GM12878 (cell line): ENCODE results near the gene ARID5B.

Experiments used
- EZH2 ChIP-seq: IDR thresholded peaks from 2 replicates; pipeline ENCODE4 v1.6.1; 2012; ENCODE audit warnings: low read depth, mild to moderate bottlenecking, control low read depth, inconsistent platforms, low read length, borderline replicate concordance; ENCODE audit not compliant: control insufficient read depth
- KDM1A ChIP-seq: fragments of 200-600 bp; sonication (generic); IDR thresholded peaks from 2 replicates; pipeline ENCODE4 v1.6.1; 2016; ENCODE audit warnings: borderline replicate concordance
- POLR2AphosphoS5 ChIP-seq: IDR thresholded peaks from 2 replicates; pipeline ENCODE4 v1.6.1; 2011; ENCODE audit warnings: mild to moderate bottlenecking, low read length, inconsistent platforms
- SIX5 ChIP-seq: IDR thresholded peaks from 2 replicates; pipeline ENCODE4 v1.6.1; 2011; ENCODE audit warnings: mild to moderate bottlenecking, low read depth, low read length, moderate library complexity; ENCODE audit not compliant: severe bottlenecking
- SMARCA5 ChIP-seq: fragments of 450-650 bp; IDR thresholded peaks from 2 replicates; pipeline ENCODE4 v1.6.1; 2017; ENCODE audit warnings: mild to moderate bottlenecking
- SUZ12 ChIP-seq: fragments of 200-600 bp; sonication (generic); IDR thresholded peaks from one replicate; pipeline ENCODE4 v1.6.1; 2018; ENCODE audit warnings: antibody characterized with exemption, mild to moderate bottlenecking; ENCODE audit not compliant: unreplicated experiment
- ZNF24 ChIP-seq: fragments of 450-650 bp; IDR thresholded peaks from 2 replicates; pipeline ENCODE4 v1.6.1; 2017; ENCODE audit warnings: antibody characterized with exemption, mild to moderate bottlenecking
- TF ChIP-seq, protein P1 (sequence below), 3 experiments: IDR thresholded peaks in 2 of 3; conservative IDR thresholded peaks in 1 of 3; 2 replicates each; pipeline ENCODE4 v1.5.1; 2011; ENCODE audit warnings: low read depth in 3 of 3, low read length in 3 of 3, mild to moderate bottlenecking in 3 of 3, control low read depth in 2 of 3, moderate library complexity in 2 of 3, inconsistent platforms in 1 of 3, mixed read lengths in 1 of 3; ENCODE audit not compliant: control insufficient read depth in 2 of 3, insufficient read depth in 1 of 3; ENCODE audit errors: extremely low read depth in 1 of 3
- TF ChIP-seq, protein P2 (sequence below): IDR thresholded peaks from 2 replicates; pipeline ENCODE4 v1.6.1; 2012; ENCODE audit warnings: mild to moderate bottlenecking, low read depth, low read length
- TF ChIP-seq, protein P3 (sequence below): IDR thresholded peaks from 2 replicates; pipeline ENCODE4 v1.6.1; 2012; ENCODE audit warnings: low read depth, low read length, improper control_type of control experiment

DNA sequence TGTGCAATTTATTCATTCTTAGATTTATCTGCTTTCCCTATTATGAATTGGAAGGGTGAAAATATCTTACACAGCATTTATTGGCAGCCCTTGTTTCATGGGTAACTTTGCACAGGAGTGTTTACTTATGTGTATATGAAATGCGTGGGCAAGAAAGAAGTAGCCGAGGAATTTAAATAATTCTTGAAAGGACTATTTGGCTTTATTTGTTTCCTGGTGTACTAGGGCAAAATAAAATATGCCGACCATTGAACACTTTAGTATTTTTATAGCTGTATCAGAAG is 93.7 kb downstream of the ARID5B start:
- TF ChIP-seq, protein P1, sequence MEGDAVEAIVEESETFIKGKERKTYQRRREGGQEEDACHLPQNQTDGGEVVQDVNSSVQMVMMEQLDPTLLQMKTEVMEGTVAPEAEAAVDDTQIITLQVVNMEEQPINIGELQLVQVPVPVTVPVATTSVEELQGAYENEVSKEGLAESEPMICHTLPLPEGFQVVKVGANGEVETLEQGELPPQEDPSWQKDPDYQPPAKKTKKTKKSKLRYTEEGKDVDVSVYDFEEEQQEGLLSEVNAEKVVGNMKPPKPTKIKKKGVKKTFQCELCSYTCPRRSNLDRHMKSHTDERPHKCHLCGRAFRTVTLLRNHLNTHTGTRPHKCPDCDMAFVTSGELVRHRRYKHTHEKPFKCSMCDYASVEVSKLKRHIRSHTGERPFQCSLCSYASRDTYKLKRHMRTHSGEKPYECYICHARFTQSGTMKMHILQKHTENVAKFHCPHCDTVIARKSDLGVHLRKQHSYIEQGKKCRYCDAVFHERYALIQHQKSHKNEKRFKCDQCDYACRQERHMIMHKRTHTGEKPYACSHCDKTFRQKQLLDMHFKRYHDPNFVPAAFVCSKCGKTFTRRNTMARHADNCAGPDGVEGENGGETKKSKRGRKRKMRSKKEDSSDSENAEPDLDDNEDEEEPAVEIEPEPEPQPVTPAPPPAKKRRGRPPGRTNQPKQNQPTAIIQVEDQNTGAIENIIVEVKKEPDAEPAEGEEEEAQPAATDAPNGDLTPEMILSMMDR (IDR thresholded peaks at IDR 0.05 in 2 of 3, conservative IDR thresholded peaks at IDR 0.05 in 1 of 3; ENCODE audit: control insufficient read depth in 2 of 3, extremely low read depth in 1 of 3, insufficient read depth in 1 of 3, low read depth in 3 of 3, low read length in 3 of 3), result no peak
- TF ChIP-seq, protein P2, sequence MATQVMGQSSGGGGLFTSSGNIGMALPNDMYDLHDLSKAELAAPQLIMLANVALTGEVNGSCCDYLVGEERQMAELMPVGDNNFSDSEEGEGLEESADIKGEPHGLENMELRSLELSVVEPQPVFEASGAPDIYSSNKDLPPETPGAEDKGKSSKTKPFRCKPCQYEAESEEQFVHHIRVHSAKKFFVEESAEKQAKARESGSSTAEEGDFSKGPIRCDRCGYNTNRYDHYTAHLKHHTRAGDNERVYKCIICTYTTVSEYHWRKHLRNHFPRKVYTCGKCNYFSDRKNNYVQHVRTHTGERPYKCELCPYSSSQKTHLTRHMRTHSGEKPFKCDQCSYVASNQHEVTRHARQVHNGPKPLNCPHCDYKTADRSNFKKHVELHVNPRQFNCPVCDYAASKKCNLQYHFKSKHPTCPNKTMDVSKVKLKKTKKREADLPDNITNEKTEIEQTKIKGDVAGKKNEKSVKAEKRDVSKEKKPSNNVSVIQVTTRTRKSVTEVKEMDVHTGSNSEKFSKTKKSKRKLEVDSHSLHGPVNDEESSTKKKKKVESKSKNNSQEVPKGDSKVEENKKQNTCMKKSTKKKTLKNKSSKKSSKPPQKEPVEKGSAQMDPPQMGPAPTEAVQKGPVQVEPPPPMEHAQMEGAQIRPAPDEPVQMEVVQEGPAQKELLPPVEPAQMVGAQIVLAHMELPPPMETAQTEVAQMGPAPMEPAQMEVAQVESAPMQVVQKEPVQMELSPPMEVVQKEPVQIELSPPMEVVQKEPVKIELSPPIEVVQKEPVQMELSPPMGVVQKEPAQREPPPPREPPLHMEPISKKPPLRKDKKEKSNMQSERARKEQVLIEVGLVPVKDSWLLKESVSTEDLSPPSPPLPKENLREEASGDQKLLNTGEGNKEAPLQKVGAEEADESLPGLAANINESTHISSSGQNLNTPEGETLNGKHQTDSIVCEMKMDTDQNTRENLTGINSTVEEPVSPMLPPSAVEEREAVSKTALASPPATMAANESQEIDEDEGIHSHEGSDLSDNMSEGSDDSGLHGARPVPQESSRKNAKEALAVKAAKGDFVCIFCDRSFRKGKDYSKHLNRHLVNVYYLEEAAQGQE, result no peak
- TF ChIP-seq SUZ12 (no peak), SIX5 (no peak), KDM1A (no peak), SMARCA5 (no peak), ZNF24 (no peak), POLR2AphosphoS5 (no peak), EZH2 (no peak)
- TF ChIP-seq, protein P3, sequence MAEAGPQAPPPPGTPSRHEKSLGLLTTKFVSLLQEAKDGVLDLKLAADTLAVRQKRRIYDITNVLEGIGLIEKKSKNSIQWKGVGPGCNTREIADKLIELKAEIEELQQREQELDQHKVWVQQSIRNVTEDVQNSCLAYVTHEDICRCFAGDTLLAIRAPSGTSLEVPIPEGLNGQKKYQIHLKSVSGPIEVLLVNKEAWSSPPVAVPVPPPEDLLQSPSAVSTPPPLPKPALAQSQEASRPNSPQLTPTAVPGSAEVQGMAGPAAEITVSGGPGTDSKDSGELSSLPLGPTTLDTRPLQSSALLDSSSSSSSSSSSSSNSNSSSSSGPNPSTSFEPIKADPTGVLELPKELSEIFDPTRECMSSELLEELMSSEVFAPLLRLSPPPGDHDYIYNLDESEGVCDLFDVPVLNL, result no peak
